Activated T-helper 2 cell treated with anti-CD3 and anti-CD28 coated beads, Interferon-gamma antibody, Interleukin-2, Interleukin-4, amounts not matched to agents 10 μg/mL and 5 μg/mL and 100 μg/mL, durations not matched to agents 14 hours and 24 hours and 36 hours (primary cell): ENCODE results near the gene MRPS25. TPM values are rescaled to one million over a fixed set of nuclear protein-coding genes. Genes with fewer than 3 reads are reported as not detected.

Experiments
- DNase-seq: peaks from one replicate; pipeline ENCODE4 v3.0.0; 2021; ENCODE audit warnings: low spot score
- H3K27ac Mint-ChIP-seq: one replicate; pipeline ENCODE4 v1.8.0; 2021; ENCODE audit warnings: mixed read lengths
- H3K27me3 Mint-ChIP-seq: one replicate; pipeline ENCODE4 v1.8.0; 2021; ENCODE audit warnings: low read depth, mixed read lengths
- H3K36me3 Mint-ChIP-seq: one replicate; pipeline ENCODE4 v1.8.0; 2021; ENCODE audit warnings: low read depth, mixed read lengths
- H3K4me1 Mint-ChIP-seq: one replicate; pipeline ENCODE4 v1.8.0; 2021; ENCODE audit warnings: low read depth, mixed read lengths
- H3K4me3 Mint-ChIP-seq: one replicate; pipeline ENCODE4 v1.8.0; 2021; ENCODE audit warnings: low read depth, mild to moderate bottlenecking, moderate library complexity, mixed read lengths
- H3K9me3 Mint-ChIP-seq: one replicate; pipeline ENCODE4 v1.8.0; 2021; ENCODE audit warnings: mixed read lengths
- intact Hi-C: fragments of 100-400 bp; cut with micrococcal nuclease; formaldehyde crosslinking; loops from one replicate; pipeline ENCODE4 v1.15.1; 2023
- total RNA-seq: library from RNA; stranded (reverse); gene quantifications from 2 replicates; pipeline ENCODE4 v1.2.3, GENCODE V29; 2022

Gene MRPS25
- total RNA-seq, 1 donor from 2014 or later: 83.9 TPM

DNA sequence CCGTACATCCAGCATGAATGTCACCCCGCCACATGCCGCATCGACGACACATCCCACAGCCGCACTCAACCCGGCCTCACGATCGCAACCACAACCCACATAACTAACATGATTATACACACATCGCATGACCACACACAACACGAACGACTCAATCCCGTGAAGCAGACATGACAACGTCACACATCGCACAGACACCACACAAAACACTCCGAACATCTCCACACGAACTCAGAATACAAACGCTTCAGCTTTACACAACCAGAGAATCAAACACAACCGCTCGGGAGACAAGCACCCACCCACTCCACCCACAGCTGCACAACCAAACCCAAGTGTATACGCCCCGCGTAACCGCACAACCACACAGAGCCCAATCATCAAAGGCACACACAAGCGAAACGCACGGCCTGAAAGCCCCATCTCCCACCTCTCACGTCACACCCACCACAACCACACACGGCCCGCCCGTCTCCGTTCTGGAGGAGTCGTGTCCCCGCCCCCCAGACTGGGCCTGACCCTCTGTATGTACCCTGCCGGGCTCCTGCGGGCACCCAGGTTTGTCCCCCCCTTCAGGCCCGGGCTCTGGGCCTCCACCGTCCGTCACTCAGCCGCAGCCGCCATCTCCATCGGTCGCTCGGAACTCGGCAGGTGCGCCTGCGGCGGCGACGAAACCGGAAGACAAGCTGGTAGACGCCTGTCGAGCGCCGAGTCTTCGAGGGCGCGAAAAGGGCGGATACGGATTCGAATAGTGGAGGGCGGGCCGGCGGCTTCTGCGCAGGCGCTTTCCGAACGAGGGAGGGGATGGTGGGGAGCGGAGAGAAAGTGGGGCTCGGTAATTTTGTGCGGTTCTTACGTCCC lies 33.6 kb upstream of the MRPS25 start, which contains the start of gene RBSN:
Gene RBSN, minus strand, starts transcription at position 646 of the 861 bp plus-strand sequence. CDS start 3,028 bp downstream, outside the sequence.
- H3K27me3 Mint-ChIP-seq: peaks cover 2% of the 10 kb centered on the region
- peaks cover 12% of the 10 kb centered on the region for H3K4me1 Mint-ChIP-seq
- H3K27ac Mint-ChIP-seq: peak within 1 kb of the TSS; percentile 94
- H3K36me3 Mint-ChIP-seq: peaks cover 22% of the 10 kb centered on the region
- intact Hi-C loops: loop anchor here (1.0 to 5.0 kb wide), 7 partner anchors 33 to 694 kb away; partner anchors contain the start of genes CAPN7, CCDC174 and MRPS25
- peak within 1 kb of the TSS; percentile 91 for H3K4me3 Mint-ChIP-seq
- no peaks in the 10 kb centered on the region for H3K9me3 Mint-ChIP-seq
- DNase-seq: peak; percentile 96

DNA sequence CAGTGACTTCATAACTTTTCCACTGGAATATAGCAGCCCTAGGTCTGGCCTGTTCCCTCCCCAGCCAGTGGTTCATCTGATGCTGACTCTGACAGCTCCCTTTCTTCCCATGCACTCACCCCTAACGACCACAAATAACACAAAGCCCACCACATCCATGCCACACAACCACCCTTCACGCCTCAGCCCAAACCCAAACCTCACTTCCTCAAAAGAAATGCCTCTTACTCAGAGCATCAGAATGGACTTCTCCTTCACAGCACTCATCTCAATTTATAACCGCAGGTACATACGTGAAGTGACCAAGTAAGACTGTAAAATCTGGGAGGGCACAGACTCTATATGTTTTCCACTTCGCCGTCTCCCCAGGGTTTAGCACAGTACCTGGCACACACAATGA lies 32.8 kb upstream of the MRPS25 start:
- H3K27ac Mint-ChIP-seq: peak overlapping the region; percentile 94

DNA sequence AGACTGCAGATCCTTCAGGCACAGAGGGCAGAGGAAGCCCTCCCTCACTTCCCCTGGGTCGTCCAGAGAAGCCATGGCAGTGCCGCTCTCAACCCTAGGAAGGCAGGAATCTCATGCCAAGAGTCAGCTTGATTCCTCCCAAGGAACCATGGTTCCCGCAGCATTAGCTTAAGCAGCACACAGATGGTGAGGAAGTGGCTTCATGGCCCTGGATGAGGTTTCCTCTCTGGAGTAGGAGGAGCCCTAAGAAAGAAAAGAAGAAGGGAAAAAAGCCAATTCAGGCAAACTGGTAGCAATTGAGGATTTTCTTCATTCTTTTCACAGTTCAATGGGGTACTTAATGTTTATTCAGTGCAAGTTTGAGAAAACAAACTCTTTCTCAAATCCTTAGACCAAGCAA lies 30.9 kb upstream of the MRPS25 start:
- no peaks in the 10 kb centered on the region for H3K27me3 Mint-ChIP-seq
- DNase-seq: no peak
- intact Hi-C loops: loop anchor here (5.0 kb wide), 2 partner anchors 111 to 696 kb away; partner anchors contain the start of gene CAPN7
- no peak overlapping the region for H3K27ac Mint-ChIP-seq
- H3K9me3 Mint-ChIP-seq: no peaks in the 10 kb centered on the region
- peaks cover 10% of the 10 kb centered on the region for H3K4me1 Mint-ChIP-seq
- H3K36me3 Mint-ChIP-seq: peaks cover 31% of the 10 kb centered on the region
- no peak overlapping the region for H3K4me3 Mint-ChIP-seq

More for the DNA sequence above, 32.8 kb upstream of the MRPS25 start:
- H3K9me3 Mint-ChIP-seq: no peaks in the 10 kb centered on the region
- peaks cover 12% of the 10 kb centered on the region for H3K4me1 Mint-ChIP-seq
- intact Hi-C loops: loop anchor here (1.0 to 5.0 kb wide), 5 partner anchors 43 to 694 kb away; partner anchors contain the start of gene CAPN7
- peaks cover 27% of the 10 kb centered on the region for H3K36me3 Mint-ChIP-seq
- H3K27me3 Mint-ChIP-seq: peaks cover 2% of the 10 kb centered on the region
- peak; percentile 33 for DNase-seq
- H3K4me3 Mint-ChIP-seq: peak overlapping the region; percentile 91

DNA sequence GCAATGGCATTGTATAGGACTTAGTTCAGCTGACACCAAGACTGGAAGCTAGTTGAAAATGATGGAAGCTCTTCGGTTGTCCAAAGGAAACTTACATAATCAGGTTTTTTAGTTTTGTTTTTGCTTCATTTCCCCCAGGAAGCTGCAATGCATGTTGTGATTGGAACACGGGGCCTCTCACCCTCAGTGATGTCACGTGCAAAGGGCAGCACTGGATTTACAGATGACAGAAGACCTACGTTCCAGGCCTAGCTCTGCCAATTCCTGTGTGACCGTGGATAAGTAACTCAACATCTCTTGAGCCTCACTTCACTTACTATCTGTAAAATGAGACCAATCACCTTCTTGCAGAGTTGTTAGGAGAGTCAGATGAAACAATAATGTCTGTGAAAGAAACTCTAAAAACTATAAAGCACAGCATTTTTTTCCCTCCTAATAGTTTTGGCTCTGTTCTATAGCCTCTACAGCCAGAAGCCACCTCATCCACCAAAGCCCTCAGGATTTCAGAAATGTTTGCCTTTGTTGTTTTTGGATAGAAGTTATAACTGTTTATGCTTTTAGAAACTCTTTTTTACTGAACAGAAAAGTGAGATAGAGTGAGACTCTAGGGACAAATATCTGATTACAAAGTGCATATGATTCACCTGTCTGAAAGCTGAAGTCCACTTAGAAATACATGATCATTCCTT lies 29.2 kb upstream of the MRPS25 start:
- no peak overlapping the region for H3K27ac Mint-ChIP-seq
- H3K27me3 Mint-ChIP-seq: no peaks in the 10 kb centered on the region
- H3K4me1 Mint-ChIP-seq: peaks cover 10% of the 10 kb centered on the region
- H3K36me3 Mint-ChIP-seq: peaks cover 42% of the 10 kb centered on the region
- intact Hi-C loops: no loop called here
- DNase-seq: no peak
- H3K4me3 Mint-ChIP-seq: no peak overlapping the region
- H3K9me3 Mint-ChIP-seq: no peaks in the 10 kb centered on the region

DNA sequence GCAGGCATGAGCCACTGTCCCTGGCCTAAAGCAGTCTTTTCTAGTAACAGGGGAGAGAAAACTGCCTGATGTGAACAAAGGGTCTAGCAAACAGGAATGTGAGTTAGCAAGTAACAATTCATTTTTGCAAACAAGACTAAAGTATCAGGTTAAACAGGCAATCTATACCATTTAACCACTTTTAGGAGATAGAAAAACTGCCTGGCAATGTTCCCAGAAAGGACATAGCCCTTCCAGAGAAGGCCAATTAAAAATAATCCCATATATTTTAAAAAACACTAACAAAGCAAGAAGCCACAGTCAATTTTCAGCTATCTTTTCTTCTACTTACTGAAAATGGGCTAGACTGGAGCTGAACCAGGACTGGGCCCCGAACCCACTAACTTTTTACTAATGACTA lies 27.6 kb upstream of the MRPS25 start:
- no peak overlapping the region for H3K27ac Mint-ChIP-seq
- no peaks in the 10 kb centered on the region for H3K27me3 Mint-ChIP-seq
- intact Hi-C loops: no loop called here
- peaks cover 41% of the 10 kb centered on the region for H3K36me3 Mint-ChIP-seq
- H3K4me3 Mint-ChIP-seq: no peak overlapping the region
- no peaks in the 10 kb centered on the region for H3K4me1 Mint-ChIP-seq
- no peaks in the 10 kb centered on the region for H3K9me3 Mint-ChIP-seq
- no peak for DNase-seq

DNA sequence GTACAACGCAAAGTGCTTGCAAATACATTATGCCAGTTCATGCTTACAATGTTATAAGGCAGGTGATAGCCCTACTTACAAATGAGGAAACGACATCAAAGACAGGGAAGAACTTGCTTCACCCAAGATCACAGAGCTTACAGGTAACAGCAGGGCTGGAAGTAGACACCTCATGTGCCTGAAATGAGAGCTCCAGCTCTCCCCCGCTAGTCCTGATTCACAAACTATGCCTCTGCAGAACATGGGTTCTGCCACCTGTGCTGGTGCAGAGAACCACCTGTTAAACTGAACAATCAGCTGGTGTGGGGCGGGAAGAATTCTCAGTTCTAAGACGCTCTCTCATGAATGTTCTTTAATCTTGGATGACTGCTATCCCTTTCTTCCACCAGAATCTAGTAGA lies 26.5 kb upstream of the MRPS25 start:
- no peak overlapping the region for H3K4me3 Mint-ChIP-seq
- H3K36me3 Mint-ChIP-seq: peaks cover 50% of the 10 kb centered on the region
- intact Hi-C loops: no loop called here
- DNase-seq: no peak
- H3K9me3 Mint-ChIP-seq: no peaks in the 10 kb centered on the region
- no peaks in the 10 kb centered on the region for H3K27me3 Mint-ChIP-seq
- H3K27ac Mint-ChIP-seq: no peak overlapping the region
- no peaks in the 10 kb centered on the region for H3K4me1 Mint-ChIP-seq

DNA sequence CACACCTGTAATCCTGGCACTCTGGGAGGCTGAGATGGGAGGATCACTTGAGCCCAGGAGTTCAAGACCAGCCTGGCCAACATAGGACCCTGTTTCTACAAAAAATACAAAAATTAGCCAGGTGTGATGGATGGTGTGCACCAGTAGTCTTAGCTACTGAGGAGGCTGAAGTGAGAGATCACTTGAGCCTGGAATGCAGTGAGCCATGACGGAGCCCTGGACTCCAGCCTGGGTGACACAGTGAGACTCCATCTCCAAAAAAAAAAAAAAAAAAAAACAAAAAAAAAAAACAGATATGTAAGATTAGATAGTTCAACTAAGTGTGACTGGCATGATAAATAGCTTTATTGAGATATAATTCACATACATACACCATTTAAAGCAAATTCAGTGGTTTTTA lies 24.1 kb upstream of the MRPS25 start:
- no peaks in the 10 kb centered on the region for H3K9me3 Mint-ChIP-seq
- no peaks in the 10 kb centered on the region for H3K27me3 Mint-ChIP-seq
- intact Hi-C loops: no loop called here
- no peak overlapping the region for H3K4me3 Mint-ChIP-seq
- H3K4me1 Mint-ChIP-seq: no peaks in the 10 kb centered on the region
- H3K36me3 Mint-ChIP-seq: peaks cover 52% of the 10 kb centered on the region
- no peak overlapping the region for H3K27ac Mint-ChIP-seq
- DNase-seq: no peak

DNA sequence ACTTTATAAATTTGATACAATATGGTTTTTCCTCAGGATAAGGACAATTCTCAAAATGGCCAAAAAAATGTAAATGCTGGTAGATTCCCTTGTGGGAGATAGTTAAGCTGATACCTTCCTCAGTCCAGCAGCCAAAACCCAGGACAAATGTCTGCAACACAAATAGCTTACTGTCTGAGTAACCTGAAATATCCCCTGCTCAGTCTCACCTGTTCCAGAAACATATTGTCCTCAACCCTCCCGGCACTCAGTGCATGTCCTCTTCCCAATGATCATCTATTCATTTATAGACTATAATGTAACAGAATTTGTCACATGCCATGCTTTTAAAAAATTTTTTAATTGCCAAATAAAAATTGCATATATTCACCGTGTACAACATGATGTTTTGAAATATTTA lies 21.6 kb upstream of the MRPS25 start:
- intact Hi-C loops: no loop called here

DNA sequence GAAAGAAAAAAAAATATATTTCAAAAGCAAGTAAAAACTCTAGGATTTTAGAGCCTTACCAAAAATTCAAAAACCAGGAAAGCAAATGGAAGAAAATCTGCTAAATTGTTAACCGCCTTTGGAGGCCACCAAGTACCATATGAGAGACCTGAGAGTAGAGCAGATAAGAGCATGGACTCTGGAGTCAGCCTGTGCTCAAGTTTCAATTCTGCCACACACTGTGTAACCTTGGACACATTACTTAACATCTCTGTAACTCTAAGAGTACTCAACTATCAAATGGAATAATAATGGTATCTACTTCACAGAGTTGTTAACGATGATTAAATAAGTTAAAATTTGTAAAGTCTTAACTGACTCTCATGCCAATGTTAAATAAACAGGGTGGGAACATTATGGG lies 21.1 kb upstream of the MRPS25 start:
- intact Hi-C loops: no loop called here
- Mint-ChIP-seq H3K9me3 (no peaks in the 10 kb centered on the region), H3K27ac (no peak overlapping the region), H3K4me3 (no peak overlapping the region), H3K27me3 (no peaks in the 10 kb centered on the region), H3K4me1 (no peaks in the 10 kb centered on the region), H3K36me3 (peaks cover 67% of the 10 kb centered on the region)
- DNase-seq: no peak

More for the DNA sequence above, 21.6 kb upstream of the MRPS25 start:
- no peaks in the 10 kb centered on the region for H3K9me3 Mint-ChIP-seq
- H3K4me3 Mint-ChIP-seq: no peak overlapping the region
- H3K27me3 Mint-ChIP-seq: no peaks in the 10 kb centered on the region
- H3K27ac Mint-ChIP-seq: no peak overlapping the region
- peaks cover 65% of the 10 kb centered on the region for H3K36me3 Mint-ChIP-seq
- no peaks in the 10 kb centered on the region for H3K4me1 Mint-ChIP-seq
- DNase-seq: no peak

DNA sequence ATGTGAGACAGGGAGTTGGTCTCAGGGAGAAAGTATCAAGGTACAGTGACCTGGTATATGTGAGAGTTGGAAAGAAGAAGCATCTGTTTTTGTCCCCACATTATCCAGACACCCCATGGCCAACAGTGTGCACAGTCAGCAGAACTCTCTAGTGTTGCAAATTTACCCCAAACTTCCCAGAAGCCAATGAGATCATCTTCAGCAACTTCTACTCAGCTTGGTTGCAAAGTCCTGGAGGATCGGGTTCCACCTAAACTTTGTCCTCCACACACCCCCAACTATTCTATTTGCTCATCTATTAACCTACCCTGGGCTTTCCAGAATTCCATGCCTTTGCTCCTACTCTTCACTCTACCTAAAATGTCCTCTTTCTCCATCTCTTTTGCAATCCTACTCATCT lies 18.1 kb upstream of the MRPS25 start:
- Mint-ChIP-seq H3K27ac (no peak overlapping the region), H3K4me1 (no peaks in the 10 kb centered on the region), H3K4me3 (no peak overlapping the region), H3K9me3 (no peaks in the 10 kb centered on the region), H3K27me3 (no peaks in the 10 kb centered on the region), H3K36me3 (peaks cover 73% of the 10 kb centered on the region)
- intact Hi-C loops: no loop called here
- DNase-seq: no peak

DNA sequence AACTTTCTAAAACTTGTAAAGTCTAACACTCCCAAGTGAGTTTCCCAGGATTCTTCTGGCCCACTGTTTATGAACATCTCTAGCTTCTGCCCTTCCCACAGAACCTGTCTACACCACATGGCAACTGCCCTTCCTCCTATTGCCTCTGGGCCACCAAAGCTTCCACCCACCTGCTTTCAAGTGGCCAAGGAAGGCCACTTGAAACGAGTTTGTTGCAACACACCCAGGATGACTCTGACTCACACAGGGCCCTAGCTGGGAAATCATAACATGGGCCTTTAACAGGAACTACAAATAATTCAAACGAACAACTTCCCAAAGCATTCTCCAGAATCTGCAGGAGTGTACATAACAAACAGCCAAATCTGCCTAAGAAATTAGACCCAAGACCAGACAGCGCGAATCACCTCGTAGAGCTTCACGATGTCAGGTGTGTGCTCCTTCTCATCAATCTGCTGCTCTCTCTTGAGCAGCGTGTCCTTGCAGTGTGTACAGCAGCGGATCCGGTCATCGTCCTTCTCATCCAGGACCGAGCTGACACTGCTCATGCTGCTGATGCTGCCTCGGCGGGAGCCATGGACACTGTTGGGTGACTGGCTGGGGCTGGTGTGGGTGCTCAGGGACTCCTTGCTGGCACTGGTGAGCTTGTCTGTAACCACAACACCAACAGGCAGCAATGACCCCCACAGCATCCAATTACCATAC lies 17.0 kb upstream of the MRPS25 start:
- H3K36me3 Mint-ChIP-seq: peaks cover 80% of the 10 kb centered on the region
- no peak overlapping the region for H3K27ac Mint-ChIP-seq
- intact Hi-C loops: no loop called here
- H3K4me1 Mint-ChIP-seq: no peaks in the 10 kb centered on the region
- no peaks in the 10 kb centered on the region for H3K27me3 Mint-ChIP-seq
- no peak for DNase-seq
- no peaks in the 10 kb centered on the region for H3K9me3 Mint-ChIP-seq
- no peak overlapping the region for H3K4me3 Mint-ChIP-seq

DNA sequence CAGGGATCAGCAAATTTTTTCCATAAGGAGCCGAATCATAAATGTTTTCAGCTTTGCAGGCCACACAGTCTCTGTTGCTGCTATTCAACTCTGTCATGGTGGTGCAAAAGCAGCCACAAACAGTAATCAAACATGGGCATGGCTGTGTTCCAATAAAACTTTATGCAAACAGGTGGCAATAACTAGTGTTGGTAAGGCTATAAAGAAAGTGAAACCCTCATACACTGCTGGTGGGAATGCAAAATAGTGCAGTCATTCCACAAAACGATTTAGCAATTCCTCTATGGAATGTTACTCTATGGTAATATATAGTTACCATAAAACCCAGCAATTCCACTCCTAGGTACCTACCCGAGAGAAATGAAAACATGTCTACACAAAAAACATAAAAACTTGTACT lies 14.0 kb upstream of the MRPS25 start:
- DNase-seq: no peak
- intact Hi-C loops: no loop called here
- Mint-ChIP-seq H3K27ac (no peak overlapping the region), H3K36me3 (peaks cover 82% of the 10 kb centered on the region), H3K9me3 (no peaks in the 10 kb centered on the region), H3K4me3 (no peak overlapping the region), H3K27me3 (no peaks in the 10 kb centered on the region), H3K4me1 (no peaks in the 10 kb centered on the region)
